ENCODE data around the gene ASPSCR1.
A peak's percentile ranks its signal among the peaks of the same experiment; 100 is the strongest.

GRCh38 chr17:82065193-82065637 lies 87.8 kb downstream of the ASPSCR1 start:
- TF ChIP-seq EZH2 (IDR thresholded peaks at IDR 0.05) (no peak), CTCF (IDR thresholded peaks at IDR 0.05 in 2 of 3, conservative IDR thresholded peaks at IDR 0.05 in 1 of 3; ENCODE audit: borderline replicate concordance in 1 of 3, insufficient read depth in 1 of 3, low read depth in 2 of 3, low read length in 2 of 3) (no peak), POLR2A (IDR thresholded peaks at IDR 0.05; ENCODE audit: borderline replicate concordance, extremely low read depth, insufficient read depth, insufficient read length) (no peak), EZH2phosphoT487 (IDR thresholded peaks at IDR 0.05; ENCODE audit: borderline replicate concordance) (no peak), RAD21 (IDR thresholded peaks at IDR 0.05; ENCODE audit: low read depth) (no peak), JUND (IDR thresholded peaks at IDR 0.05) (no peak), CBX3 (IDR thresholded peaks at IDR 0.05; ENCODE audit: low read depth) (no peak), ZNF274 (IDR thresholded peaks at IDR 0.05; ENCODE audit: low read depth, low read length) (no peak)
- TF ChIP-seq, protein P1, sequence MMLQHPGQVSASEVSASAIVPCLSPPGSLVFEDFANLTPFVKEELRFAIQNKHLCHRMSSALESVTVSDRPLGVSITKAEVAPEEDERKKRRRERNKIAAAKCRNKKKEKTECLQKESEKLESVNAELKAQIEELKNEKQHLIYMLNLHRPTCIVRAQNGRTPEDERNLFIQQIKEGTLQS (IDR thresholded peaks at IDR 0.05): no peak
- TF ChIP-seq, protein P2, sequence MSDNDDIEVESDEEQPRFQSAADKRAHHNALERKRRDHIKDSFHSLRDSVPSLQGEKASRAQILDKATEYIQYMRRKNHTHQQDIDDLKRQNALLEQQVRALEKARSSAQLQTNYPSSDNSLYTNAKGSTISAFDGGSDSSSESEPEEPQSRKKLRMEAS (IDR thresholded peaks at IDR 0.05): peak; percentile 71; the same call in 1 of the 2 replicates

Data from HCT116 (cell line).